Measurements from ENCODE around the gene GNG2.

Gene GNG2

DNA sequence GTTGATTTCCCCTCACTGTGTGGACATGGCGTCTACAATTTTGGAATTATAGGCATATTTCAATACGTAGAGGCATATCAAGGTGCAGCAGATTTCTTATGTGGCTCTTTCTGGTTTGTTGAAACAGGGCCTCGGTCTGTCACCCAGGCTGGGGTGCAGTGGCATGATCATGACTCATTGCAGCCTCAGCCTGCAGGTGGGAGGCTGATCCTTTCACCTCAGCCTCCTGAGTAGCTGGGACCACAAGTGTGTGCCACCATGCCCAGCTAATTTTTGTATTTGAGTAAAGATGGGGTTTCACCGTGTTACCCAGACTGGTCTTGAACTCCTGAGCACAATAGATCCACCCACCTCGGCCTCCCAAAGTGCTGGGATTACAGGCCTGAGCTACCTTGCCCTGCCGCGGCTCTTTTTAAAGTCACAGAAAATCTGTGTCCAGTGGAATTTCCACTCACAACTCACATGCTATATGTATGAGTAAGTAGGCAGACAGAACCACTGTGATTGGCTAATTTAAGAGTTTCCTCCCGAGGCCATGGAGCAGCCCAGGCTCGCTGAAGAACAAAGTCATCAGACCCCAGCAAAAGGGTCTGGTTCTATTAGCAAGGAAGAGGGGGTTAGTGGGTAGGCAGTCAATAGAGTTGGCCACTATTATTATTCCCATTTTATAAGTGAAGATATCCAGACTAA is 9.1 kb downstream of the GNG2 start:
- TF ChIP-seq, protein P1, sequence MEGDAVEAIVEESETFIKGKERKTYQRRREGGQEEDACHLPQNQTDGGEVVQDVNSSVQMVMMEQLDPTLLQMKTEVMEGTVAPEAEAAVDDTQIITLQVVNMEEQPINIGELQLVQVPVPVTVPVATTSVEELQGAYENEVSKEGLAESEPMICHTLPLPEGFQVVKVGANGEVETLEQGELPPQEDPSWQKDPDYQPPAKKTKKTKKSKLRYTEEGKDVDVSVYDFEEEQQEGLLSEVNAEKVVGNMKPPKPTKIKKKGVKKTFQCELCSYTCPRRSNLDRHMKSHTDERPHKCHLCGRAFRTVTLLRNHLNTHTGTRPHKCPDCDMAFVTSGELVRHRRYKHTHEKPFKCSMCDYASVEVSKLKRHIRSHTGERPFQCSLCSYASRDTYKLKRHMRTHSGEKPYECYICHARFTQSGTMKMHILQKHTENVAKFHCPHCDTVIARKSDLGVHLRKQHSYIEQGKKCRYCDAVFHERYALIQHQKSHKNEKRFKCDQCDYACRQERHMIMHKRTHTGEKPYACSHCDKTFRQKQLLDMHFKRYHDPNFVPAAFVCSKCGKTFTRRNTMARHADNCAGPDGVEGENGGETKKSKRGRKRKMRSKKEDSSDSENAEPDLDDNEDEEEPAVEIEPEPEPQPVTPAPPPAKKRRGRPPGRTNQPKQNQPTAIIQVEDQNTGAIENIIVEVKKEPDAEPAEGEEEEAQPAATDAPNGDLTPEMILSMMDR (IDR thresholded peaks at IDR 0.05; ENCODE audit: control insufficient read depth, insufficient read depth, low read depth, low read length, missing control alignments), result no peak
- no peak for DNase-seq (ENCODE audit: low read depth)
- no peak overlapping the region for H3K4me3 ChIP-seq (ENCODE audit: control insufficient read depth, low read depth, low read length)

DNA sequence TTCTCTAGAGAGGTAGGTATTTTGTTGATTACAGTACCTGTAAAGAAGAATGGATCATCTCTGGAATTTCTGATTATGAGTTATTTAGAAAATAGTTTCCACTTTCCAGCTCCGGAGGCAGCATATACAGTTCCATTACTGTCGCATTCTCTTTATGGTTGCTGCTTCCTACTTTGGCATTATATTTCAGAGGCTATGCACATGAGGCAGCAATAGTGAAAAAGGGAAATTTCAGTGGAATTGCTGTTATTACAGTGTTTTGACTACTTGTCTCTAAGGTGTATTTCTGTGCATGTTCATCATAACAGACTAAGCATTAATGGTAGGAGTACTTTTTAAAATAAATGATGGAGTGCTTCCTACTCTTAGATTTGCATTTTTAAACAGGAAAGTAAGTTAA is 10.2 kb downstream of the GNG2 start:
- no peak overlapping the region for H3K4me3 ChIP-seq (ENCODE audit: control insufficient read depth, low read depth, low read length)
- DNase-seq (ENCODE audit: low read depth), result no peak
- TF ChIP-seq, protein P1 (IDR thresholded peaks at IDR 0.05; ENCODE audit: control insufficient read depth, insufficient read depth, low read depth, low read length, missing control alignments), result no peak

DNA sequence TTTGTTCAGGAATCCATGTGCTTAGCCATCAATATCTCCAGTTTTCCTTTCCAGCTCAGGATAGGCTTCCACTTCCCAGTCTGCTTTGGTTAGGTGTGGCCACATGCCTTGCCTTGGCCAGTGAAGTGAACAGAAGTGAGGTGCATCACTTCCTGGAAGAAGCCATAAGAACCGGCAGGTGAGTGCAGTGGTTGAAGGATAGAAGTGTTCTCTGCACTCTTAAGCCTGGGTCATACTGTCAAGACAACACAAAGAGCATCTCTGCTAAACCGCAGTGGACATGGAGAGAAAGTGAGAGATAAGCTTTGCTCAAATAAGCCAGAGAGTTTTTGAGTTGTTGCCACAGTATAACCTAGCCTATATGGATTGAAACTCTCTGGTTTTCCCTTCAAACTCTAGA is 11.4 kb downstream of the GNG2 start:
- DNase-seq (ENCODE audit: low read depth), result no peak
- TF ChIP-seq, protein P1 (IDR thresholded peaks at IDR 0.05; ENCODE audit: control insufficient read depth, insufficient read depth, low read depth, low read length, missing control alignments), result no peak
- H3K4me3 ChIP-seq (ENCODE audit: control insufficient read depth, low read depth, low read length), result no peak overlapping the region

DNA sequence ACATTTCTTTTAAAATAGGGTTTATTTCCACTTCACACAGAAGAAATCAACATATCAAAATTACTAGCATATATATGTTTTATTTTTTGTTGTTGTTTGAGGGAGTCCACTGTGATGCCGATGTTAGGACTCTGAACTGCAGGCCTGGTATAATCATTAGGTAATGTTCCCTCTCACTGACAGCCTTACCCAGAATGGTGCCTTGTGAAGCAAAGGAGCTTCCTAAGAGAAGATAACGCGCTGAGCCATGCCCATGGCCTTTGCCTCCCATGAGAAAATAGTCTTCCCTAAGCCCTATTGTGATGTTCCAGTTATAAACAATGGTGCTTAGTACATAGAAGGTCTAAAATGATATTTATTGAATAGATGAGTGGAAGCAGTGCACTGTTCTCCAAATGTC is 12.0 kb downstream of the GNG2 start:
- DNase-seq (ENCODE audit: low read depth), result no peak
- TF ChIP-seq, protein P1 (IDR thresholded peaks at IDR 0.05; ENCODE audit: control insufficient read depth, insufficient read depth, low read depth, low read length, missing control alignments), result no peak
- H3K4me3 ChIP-seq (ENCODE audit: control insufficient read depth, low read depth, low read length), result no peak overlapping the region

DNA sequence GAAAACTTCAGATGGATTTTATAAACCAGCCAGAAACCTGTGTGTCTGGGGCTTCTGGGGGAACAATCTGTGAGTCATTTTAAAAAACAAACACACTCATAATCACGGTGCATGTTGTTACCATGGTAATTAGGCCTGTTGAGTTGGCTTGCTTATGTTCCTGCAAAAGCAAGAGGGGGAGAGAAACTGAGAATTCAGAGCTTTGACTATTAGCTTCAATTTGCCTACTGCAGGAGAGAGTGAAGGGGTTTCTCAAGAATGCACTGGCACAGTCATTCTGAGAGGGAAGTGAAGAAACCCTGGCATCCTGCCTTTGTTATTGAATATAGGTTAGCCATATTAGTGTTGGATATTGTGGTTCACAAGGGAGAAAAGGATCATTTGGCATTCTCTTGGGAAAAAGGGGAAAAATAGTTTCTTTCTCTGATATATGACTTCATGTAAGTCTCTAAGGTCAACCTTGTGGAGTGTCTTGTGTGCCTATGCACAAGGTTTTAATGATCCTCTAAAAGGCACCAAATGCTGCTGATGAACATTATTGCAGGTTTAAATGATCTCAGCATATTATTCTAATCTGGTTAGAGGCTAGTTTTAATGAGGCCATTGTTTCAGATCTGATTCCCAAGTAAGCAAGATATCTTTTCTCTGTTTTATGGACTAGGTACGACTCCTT is 12.9 kb downstream of the GNG2 start:
- DNase-seq (ENCODE audit: low read depth), result peak; percentile 74
- no peak overlapping the region for H3K4me3 ChIP-seq (ENCODE audit: control insufficient read depth, low read depth, low read length)
- TF ChIP-seq, protein P1 (IDR thresholded peaks at IDR 0.05; ENCODE audit: control insufficient read depth, insufficient read depth, low read depth, low read length, missing control alignments), result no peak

DNA sequence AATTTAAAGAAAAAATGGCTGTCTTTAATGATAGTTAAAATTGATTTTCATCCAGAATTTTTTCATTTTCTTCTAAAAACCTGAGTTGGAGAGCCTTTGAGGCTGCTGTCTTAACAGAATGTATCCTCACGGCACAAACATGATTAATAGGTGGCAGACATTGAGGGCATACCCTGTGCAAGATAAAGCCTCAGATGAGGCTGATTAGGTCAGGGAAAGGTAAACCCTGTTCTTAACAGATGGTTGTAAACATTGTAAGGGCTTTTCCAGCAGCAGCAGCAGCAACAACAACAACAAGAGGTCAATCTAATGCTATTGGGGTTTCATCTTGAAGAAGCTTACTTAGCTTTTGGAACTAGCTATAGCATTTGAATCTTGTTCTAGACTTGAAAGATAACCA is 17.4 kb downstream of the GNG2 start:
- DNase-seq (ENCODE audit: low read depth), result no peak
- TF ChIP-seq, protein P1 (IDR thresholded peaks at IDR 0.05; ENCODE audit: control insufficient read depth, insufficient read depth, low read depth, low read length, missing control alignments), result no peak
- no peak overlapping the region for H3K4me3 ChIP-seq (ENCODE audit: control insufficient read depth, low read depth, low read length)

All from AG09309 (cell line).